Endothelial cell of umbilical vein (primary cell): ENCODE measurements around the gene DOC2B.

Source experiments
- POLR2A ChIP-seq: IDR thresholded peaks from 2 replicates; pipeline ENCODE4 v1.6.1; 2012; ENCODE audit warnings: low read depth, mild to moderate bottlenecking, control low read depth, low read length
- TF ChIP-seq, protein P1 (sequence below), 2 donors: IDR thresholded peaks; 1 replicate in 1 of 2; 2 replicates in 1 of 2; pipeline ENCODE4 v1.5.1; 2011; ENCODE audit warnings: low read length in 2 of 2, mild to moderate bottlenecking in 2 of 2, moderate library complexity in 2 of 2, control low read depth in 1 of 2, inconsistent platforms in 1 of 2, low read depth in 1 of 2; ENCODE audit not compliant: insufficient read depth in 1 of 2; ENCODE audit errors: extremely low read depth in 1 of 2

DNA sequence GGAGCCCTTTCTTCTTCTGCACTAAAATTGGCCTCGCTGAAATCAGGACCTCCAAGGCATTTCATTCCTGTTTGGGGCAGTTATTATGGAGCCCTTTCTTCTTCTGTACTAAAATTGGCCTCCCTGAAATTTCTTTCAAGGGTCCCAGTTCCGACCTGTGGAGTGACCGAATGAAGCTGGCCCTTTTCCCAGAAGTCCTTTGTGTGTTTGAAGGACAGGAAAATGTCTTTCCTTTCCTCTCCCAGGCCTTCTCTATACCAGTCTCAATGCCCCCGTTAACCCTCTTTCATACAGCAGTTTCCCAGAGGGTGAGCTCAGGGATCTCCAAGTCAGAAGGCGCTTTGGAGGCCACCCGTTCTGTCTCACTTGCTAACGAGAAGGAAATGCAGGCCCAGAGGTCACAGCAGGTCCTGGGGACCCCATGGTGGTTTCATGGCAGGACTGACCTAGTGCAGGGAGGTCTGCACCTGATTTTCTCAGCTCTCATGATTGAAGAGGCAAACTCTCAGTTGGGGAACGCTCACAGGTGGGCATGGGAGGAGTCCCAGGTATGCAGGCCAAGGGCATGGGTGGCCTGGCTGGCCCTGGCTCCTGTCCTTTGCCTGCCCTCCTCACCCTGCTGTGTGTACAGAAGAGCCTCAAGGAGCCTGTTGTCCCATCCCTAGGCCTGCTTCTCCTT, 37.1 kb upstream of the DOC2B start:
- TF ChIP-seq, protein P1, sequence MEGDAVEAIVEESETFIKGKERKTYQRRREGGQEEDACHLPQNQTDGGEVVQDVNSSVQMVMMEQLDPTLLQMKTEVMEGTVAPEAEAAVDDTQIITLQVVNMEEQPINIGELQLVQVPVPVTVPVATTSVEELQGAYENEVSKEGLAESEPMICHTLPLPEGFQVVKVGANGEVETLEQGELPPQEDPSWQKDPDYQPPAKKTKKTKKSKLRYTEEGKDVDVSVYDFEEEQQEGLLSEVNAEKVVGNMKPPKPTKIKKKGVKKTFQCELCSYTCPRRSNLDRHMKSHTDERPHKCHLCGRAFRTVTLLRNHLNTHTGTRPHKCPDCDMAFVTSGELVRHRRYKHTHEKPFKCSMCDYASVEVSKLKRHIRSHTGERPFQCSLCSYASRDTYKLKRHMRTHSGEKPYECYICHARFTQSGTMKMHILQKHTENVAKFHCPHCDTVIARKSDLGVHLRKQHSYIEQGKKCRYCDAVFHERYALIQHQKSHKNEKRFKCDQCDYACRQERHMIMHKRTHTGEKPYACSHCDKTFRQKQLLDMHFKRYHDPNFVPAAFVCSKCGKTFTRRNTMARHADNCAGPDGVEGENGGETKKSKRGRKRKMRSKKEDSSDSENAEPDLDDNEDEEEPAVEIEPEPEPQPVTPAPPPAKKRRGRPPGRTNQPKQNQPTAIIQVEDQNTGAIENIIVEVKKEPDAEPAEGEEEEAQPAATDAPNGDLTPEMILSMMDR (IDR thresholded peaks at IDR 0.05; ENCODE audit: extremely low read depth in 1 of 2, insufficient read depth in 1 of 2, low read depth in 1 of 2, low read length in 2 of 2) = no peak
- no peak for TF ChIP-seq POLR2A
